K562 (cell line): Measurements from ENCODE around the gene SDC3. TPM values are rescaled to one million over a fixed set of nuclear protein-coding genes. Genes with fewer than 3 reads are reported as not detected.

Experiments used
- HNRNPK ChIP-seq: fragments of 200-400 bp; formaldehyde crosslinking; IDR thresholded peaks from one replicate; pipeline ENCODE4 v1.6.1; 2018; ENCODE audit warnings: mild to moderate bottlenecking, low read depth, low read length; ENCODE audit not compliant: poor library complexity, severe bottlenecking
- MBD2 ChIP-seq: sonication (generic); IDR thresholded peaks from 2 replicates; pipeline ENCODE4 v1.6.1; 2016; ENCODE audit warnings: low read depth, borderline replicate concordance
- MCM5 ChIP-seq: fragments of 450-650 bp; IDR thresholded peaks from 2 replicates; pipeline ENCODE4 v1.6.1; 2016; ENCODE audit warnings: low read depth
- NCOA2 ChIP-seq, 2 experiments: fragments of 450-650 bp; IDR thresholded peaks; 2 replicates each; pipeline ENCODE4 v1.6.1; 2018; ENCODE audit warnings: mild to moderate bottlenecking in 2 of 2, moderate library complexity in 1 of 2; ENCODE audit not compliant: partially characterized antibody in 2 of 2
- NEUROD1 ChIP-seq: fragments of 150-350 bp; IDR thresholded peaks from 2 replicates; pipeline ENCODE4 v1.6.1; 2014; ENCODE audit warnings: borderline replicate concordance, low read length, low read depth; ENCODE audit not compliant: partially characterized antibody
- YY1 ChIP-seq, 3 experiments: IDR thresholded peaks; 2 replicates each; pipeline ENCODE4 v1.6.1; 2011; ENCODE audit warnings: low read length in 2 of 3, mild to moderate bottlenecking in 2 of 3, moderate library complexity in 2 of 3, borderline replicate concordance in 1 of 3, control low read depth in 1 of 3, low read depth in 1 of 3; ENCODE audit not compliant: insufficient read depth in 3 of 3, insufficient replicate concordance in 2 of 3, control insufficient read depth in 1 of 3, insufficient read length in 1 of 3; ENCODE audit errors: extremely low read depth in 1 of 3
- ZNF197 ChIP-seq: fragments of 200-800 bp; sonication (Bioruptor generic); IDR thresholded peaks from 2 replicates; pipeline ENCODE4 v1.6.1; 2016; ENCODE audit warnings: low read depth, missing genetic modification characterization, missing compliant biosample characterization
- ZNF384 ChIP-seq: IDR thresholded peaks from 2 replicates; pipeline ENCODE4 v1.6.1; 2012; ENCODE audit warnings: low read depth, low read length, improper control_type of control experiment
- ZNF696 ChIP-seq: fragments of 250-450 bp; sonication (Bioruptor Pico); conservative IDR thresholded peaks from 2 replicates; pipeline ENCODE4 v1.4.0; 2020; ENCODE audit warnings: mild to moderate bottlenecking, moderate library complexity
- polyA plus RNA-seq, 8 experiments: library from polyadenylated mRNA; depleted of rRNA in 4 of 8; stranded (reverse) in 5 of 8; unstranded in 3 of 8; fragments of >200 nt; fragmentation: Nextera tagmentation in 2 of 8; fragmentation: Illumina TruSeq in 1 of 8; extraction: Ambion mirVana in 2 of 8; extraction: Trizol in 1 of 8; gene quantifications; 2 replicates each; pipeline versions ENCODE4 v1.2.1 to v1.2.3, GENCODE V29; 2011 to 2014; ENCODE audit warnings: inconsistent platforms in 1 of 8, missing spikeins in 1 of 8
- total RNA-seq, 7 experiments: library from RNA; depleted of rRNA in 6 of 7; stranded (reverse); fragments of >200 nt in 6 of 7; fragmentation: Illumina TruSeq in 2 of 7; extraction: Trizol in 2 of 7; gene quantifications; 2 replicates each; pipeline versions ENCODE4 v1.2.1 to v1.2.3, GENCODE V29; 2011 to 2021; ENCODE audit warnings: low replicate concordance in 1 of 7
- TF ChIP-seq, protein P1 (sequence below), 2 experiments: fragments of 450-650 bp in 1 of 2; sonication (generic) in 1 of 2; formaldehyde crosslinking in 1 of 2; IDR thresholded peaks; 2 replicates each; pipeline versions ENCODE4 v1.7.1 to v1.9.0; 2016 to 2022; ENCODE audit warnings: inconsistent platforms in 1 of 2, mild to moderate bottlenecking in 1 of 2, missing genetic modification reagents in 1 of 2
- TF ChIP-seq, protein P2 (sequence below): IDR thresholded peaks from 2 replicates; pipeline ENCODE4 v1.6.1; 2011; ENCODE audit not compliant: insufficient read length; ENCODE audit errors: extremely low read depth
- TF ChIP-seq, protein P3 (sequence below): fragments of 450-650 bp; IDR thresholded peaks from 2 replicates; pipeline ENCODE4 v1.6.1; 2018; ENCODE audit warnings: mild to moderate bottlenecking, low read depth; ENCODE audit not compliant: partially characterized antibody

SDC3 gene
- total and polyA plus RNA-seq, 9 of the 15 experiments (the other 6 are each of a cell fraction or from before 2014, with no cell fraction given): 0.38 to 44.1 (median 12.1) TPM

DNA sequence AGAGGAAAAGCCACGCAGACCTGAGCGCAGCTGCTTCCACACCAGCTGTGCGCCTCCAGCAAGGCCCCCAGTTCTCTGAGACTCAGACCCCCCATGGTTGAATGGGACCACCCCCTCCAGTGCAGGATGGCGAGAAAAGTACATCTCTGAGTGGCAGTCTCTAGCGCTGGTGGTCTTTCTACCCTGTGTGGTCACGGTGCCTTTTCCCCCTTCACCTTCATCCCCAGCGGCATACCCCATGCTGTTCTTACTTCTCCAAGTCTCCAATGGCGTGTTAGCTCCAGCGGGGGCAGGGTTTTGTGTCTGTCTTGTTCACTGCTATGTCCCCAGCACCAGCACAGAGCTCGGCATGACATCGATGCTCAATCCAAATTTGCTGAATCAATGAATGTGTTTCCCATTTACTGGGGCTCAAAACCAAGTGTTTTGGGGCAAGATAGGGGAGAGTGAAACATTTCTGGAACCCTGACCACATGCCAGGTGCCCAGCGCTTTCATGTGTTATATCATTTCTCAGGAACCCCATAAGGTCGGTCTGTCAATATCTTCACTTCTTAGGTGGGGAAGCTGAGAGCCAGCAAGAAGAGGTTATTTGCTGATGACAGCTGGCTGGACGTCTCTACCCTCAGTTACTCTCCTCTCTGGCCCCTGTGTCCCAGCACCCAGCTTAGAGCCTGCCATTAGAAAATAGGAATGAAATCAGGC is 959 bp upstream of the SDC3 start (continued):
- TF ChIP-seq, protein P1, sequence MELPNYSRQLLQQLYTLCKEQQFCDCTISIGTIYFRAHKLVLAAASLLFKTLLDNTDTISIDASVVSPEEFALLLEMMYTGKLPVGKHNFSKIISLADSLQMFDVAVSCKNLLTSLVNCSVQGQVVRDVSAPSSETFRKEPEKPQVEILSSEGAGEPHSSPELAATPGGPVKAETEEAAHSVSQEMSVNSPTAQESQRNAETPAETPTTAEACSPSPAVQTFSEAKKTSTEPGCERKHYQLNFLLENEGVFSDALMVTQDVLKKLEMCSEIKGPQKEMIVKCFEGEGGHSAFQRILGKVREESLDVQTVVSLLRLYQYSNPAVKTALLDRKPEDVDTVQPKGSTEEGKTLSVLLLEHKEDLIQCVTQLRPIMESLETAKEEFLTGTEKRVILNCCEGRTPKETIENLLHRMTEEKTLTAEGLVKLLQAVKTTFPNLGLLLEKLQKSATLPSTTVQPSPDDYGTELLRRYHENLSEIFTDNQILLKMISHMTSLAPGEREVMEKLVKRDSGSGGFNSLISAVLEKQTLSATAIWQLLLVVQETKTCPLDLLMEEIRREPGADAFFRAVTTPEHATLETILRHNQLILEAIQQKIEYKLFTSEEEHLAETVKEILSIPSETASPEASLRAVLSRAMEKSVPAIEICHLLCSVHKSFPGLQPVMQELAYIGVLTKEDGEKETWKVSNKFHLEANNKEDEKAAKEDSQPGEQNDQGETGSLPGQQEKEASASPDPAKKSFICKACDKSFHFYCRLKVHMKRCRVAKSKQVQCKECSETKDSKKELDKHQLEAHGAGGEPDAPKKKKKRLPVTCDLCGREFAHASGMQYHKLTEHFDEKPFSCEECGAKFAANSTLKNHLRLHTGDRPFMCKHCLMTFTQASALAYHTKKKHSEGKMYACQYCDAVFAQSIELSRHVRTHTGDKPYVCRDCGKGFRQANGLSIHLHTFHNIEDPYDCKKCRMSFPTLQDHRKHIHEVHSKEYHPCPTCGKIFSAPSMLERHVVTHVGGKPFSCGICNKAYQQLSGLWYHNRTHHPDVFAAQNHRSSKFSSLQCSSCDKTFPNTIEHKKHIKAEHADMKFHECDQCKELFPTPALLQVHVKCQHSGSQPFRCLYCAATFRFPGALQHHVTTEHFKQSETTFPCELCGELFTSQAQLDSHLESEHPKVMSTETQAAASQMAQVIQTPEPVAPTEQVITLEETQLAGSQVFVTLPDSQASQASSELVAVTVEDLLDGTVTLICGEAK (IDR thresholded peaks at IDR 0.05): no peak
- TF ChIP-seq, protein P1 (CRISPR knock-in tag; IDR thresholded peaks at IDR 0.05): no peak
- TF ChIP-seq HNRNPK: no peak
- TF ChIP-seq ZNF696: no peak
- TF ChIP-seq MBD2: no peak
- TF ChIP-seq, protein P2, sequence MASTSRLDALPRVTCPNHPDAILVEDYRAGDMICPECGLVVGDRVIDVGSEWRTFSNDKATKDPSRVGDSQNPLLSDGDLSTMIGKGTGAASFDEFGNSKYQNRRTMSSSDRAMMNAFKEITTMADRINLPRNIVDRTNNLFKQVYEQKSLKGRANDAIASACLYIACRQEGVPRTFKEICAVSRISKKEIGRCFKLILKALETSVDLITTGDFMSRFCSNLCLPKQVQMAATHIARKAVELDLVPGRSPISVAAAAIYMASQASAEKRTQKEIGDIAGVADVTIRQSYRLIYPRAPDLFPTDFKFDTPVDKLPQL: no peak
- TF ChIP-seq, protein P3, sequence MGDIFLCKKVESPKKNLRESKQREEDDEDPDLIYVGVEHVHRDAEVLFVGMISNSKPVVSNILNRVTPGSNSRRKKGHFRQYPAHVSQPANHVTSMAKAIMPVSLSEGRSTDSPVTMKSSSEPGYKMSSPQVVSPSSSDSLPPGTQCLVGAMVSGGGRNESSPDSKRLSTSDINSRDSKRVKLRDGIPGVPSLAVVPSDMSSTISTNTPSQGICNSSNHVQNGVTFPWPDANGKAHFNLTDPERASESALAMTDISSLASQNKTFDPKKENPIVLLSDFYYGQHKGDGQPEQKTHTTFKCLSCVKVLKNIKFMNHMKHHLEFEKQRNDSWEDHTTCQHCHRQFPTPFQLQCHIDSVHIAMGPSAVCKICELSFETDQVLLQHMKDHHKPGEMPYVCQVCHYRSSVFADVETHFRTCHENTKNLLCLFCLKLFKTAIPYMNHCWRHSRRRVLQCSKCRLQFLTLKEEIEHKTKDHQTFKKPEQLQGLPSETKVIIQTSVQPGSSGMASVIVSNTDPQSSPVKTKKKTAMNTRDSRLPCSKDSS: no peak
- no peak for TF ChIP-seq ZNF384
- TF ChIP-seq ZNF197 (CRISPR knock-in tag): no peak
- no peak for TF ChIP-seq NEUROD1
- no peak for TF ChIP-seq NCOA2 (IDR thresholded peaks at IDR 0.05; ENCODE audit: partially characterized antibody in 2 of 2)
- no peak for TF ChIP-seq MCM5
- peak in 1 of 3 experiments; percentile 25 for TF ChIP-seq YY1 (IDR thresholded peaks at IDR 0.05; ENCODE audit: borderline replicate concordance in 1 of 3, control insufficient read depth in 1 of 3, extremely low read depth in 1 of 3, insufficient read depth in 3 of 3, insufficient read length in 1 of 3, insufficient replicate concordance in 2 of 3, low read depth in 1 of 3, low read length in 2 of 3)
